Spleen (tissue), 11 donors: ENCODE data around the gene ZC3H14. TPM values are rescaled to one million over a fixed set of nuclear protein-coding genes. Genes with fewer than 3 reads are reported as not detected.

Source experiments
- DNase-seq: peaks from one replicate; pipeline ENCODE4 v3.0.0-alpha.2; 2020
- H3K27ac ChIP-seq, 8 donors: fragments of 200-600 bp; sonication (generic) in 7 of 8; 1 replicate in 4 of 8; 2 replicates in 4 of 8; pipeline versions ENCODE4 v1.5.0 to v1.8.0; 2016 to 2021; ENCODE audit warnings: inconsistent platforms in 4 of 8, mild to moderate bottlenecking in 4 of 8, moderate library complexity in 1 of 8
- H3K27me3 ChIP-seq, 7 donors: fragments of 200-600 bp; sonication (generic) in 6 of 7; replicated peaks in 1 of 7; 1 replicate in 4 of 7; 2 replicates in 3 of 7; pipeline versions ENCODE4 v1.5.0 to v1.8.0; 2016 to 2021; ENCODE audit warnings: inconsistent platforms in 3 of 7, mild to moderate bottlenecking in 1 of 7
- H3K36me3 ChIP-seq, 6 donors: fragments of 200-600 bp; sonication (generic) in 5 of 6; 1 replicate in 4 of 6; 2 replicates in 2 of 6; pipeline versions ENCODE4 v1.5.0 to v1.8.0; 2016 to 2021; ENCODE audit warnings: inconsistent platforms in 2 of 6
- H3K4me1 ChIP-seq, 6 donors: fragments of 200-600 bp; sonication (generic) in 5 of 6; 1 replicate in 3 of 6; 2 replicates in 3 of 6; pipeline versions ENCODE4 v1.5.0 to v1.8.0; 2016 to 2021; ENCODE audit warnings: inconsistent platforms in 3 of 6
- H3K4me3 ChIP-seq, 8 donors: fragments of 200-600 bp; sonication (generic) in 7 of 8; 1 replicate in 4 of 8; 2 replicates in 4 of 8; pipeline versions ENCODE4 v1.5.0 to v1.8.0; 2016 to 2021; ENCODE audit warnings: inconsistent platforms in 4 of 8, mild to moderate bottlenecking in 4 of 8, moderate library complexity in 2 of 8
- H3K9me3 ChIP-seq, 8 donors: fragments of 200-600 bp; sonication (generic) in 7 of 8; 1 replicate in 4 of 8; 2 replicates in 4 of 8; pipeline versions ENCODE4 v1.5.0 to v1.8.0; 2016 to 2021; ENCODE audit warnings: inconsistent platforms in 4 of 8
- CTCF ChIP-seq, 11 experiments: fragments of 200-600 bp in 7 of 11; fragments of 450-650 bp in 4 of 11; sonication (generic) in 4 of 11; IDR thresholded peaks in 8 of 11; conservative IDR thresholded peaks in 3 of 11; 1 replicate in 7 of 11; 2 replicates in 4 of 11; pipeline versions ENCODE4 v1.4.0 to v1.8.0; 2016 to 2021; ENCODE audit warnings: antibody characterized with exemption in 11 of 11, inconsistent platforms in 4 of 11, mild to moderate bottlenecking in 1 of 11
- POLR2A ChIP-seq, 3 donors: fragments of 450-650 bp; IDR thresholded peaks; one replicate each; pipeline ENCODE4 v1.5.1; 2017; ENCODE audit warnings: antibody characterized with exemption in 3 of 3, mild to moderate bottlenecking in 1 of 3
- POLR2AphosphoS5 ChIP-seq, 3 donors: sonication (generic); formaldehyde crosslinking; IDR thresholded peaks; one replicate each; pipeline ENCODE4 v1.5.1; 2017; ENCODE audit warnings: antibody characterized with exemption in 3 of 3
- WGBS, 5 donors: extraction: QIAGEN DNeasy Blood & Tissue Kit in 3 of 5; methylation state at CpG; one replicate each; pipeline versions ENCODE4 v1.1.5 to v1.1.7; 2013 to 2018; 5-methylcytosine and 5-hydroxymethylcytosine counted together
- intact Hi-C: fragments of 100-400 bp; cut with DNase I; formaldehyde crosslinking; loops from one replicate; pipeline ENCODE4 v1.15.0; 2023; ENCODE audit warnings: low total_unique reads
- polyA plus RNA-seq, 3 donors: library from polyadenylated mRNA; stranded (reverse); fragments of 200-250 nt; gene quantifications; one replicate each; pipeline ENCODE4 v1.2.1, GENCODE V29; 2013
- total RNA-seq, 7 donors: library from RNA; depleted of rRNA in 3 of 7; stranded (reverse); fragments of >200 nt in 3 of 7; fragmentation: NEBNext Ultra II Directional in 4 of 7; extraction: Animal tissue kit (Norgen Biotek cat#: 25700) in 4 of 7; gene quantifications; one replicate each; pipeline versions ENCODE4 v1.1.0 to v1.2.1, GENCODE V29; 2016 to 2021
- donor health status: healthy with polysubstance abuse.
- donor health status: DM: no; HTN: no; CAD: no; lungs with moderate emphysema.
- donor health status: DM: no; HTN: no; CAD: no.
- donor health status: Bipolar disorder and iron deficiency.
- donor health status: healthy.
- donor health status: DM: no; HTN: no; CAD: no.
- donor health status: DM: yes; HTN: yes; CAD: no.

Gene ZC3H14
- total and polyA plus RNA-seq, 10 donors: 12.6 to 78.5 (median 41.4) TPM

GRCh38 chr14:88604212-88604611 lies 41.4 kb downstream of the ZC3H14 start:
- intact Hi-C loops: no loop called here
- TF ChIP-seq CTCF (IDR thresholded peaks at IDR 0.05 in 8 of 11, conservative IDR thresholded peaks at IDR 0.05 in 3 of 11): no peak
- no peak for TF ChIP-seq POLR2AphosphoS5 (IDR thresholded peaks at IDR 0.05)
- no peak for TF ChIP-seq POLR2A (IDR thresholded peaks at IDR 0.05)
- Histone ChIP-seq H3K27me3 (no peaks in the 10 kb centered on the region), H3K9me3 (no peaks in the 10 kb centered on the region), H3K27ac (no peak overlapping the region), H3K4me1 (peaks cover 0 to 12% (median 0%) of the 10 kb centered on the region in 6 donors), H3K36me3 (peaks cover 0 to 100% (median 68%) of the 10 kb centered on the region in 6 donors), H3K4me3 (no peak overlapping the region)
- no peak for DNase-seq

- no peak for TF ChIP-seq CTCF (IDR thresholded peaks at IDR 0.05 in 8 of 11, conservative IDR thresholded peaks at IDR 0.05 in 3 of 11)
- no peak for TF ChIP-seq POLR2AphosphoS5 (IDR thresholded peaks at IDR 0.05)
- TF ChIP-seq POLR2A (IDR thresholded peaks at IDR 0.05): no peak
- DNase-seq: no peak
- 78 to 87% (median 82%) methylated on average over 2 of the region's 2 CpGs for WGBS, 5 donors
- Histone ChIP-seq H3K4me1 (no peaks in the 10 kb centered on the region), H3K4me3 (no peak overlapping the region), H3K27ac (no peak overlapping the region), H3K27me3 (no peaks in the 10 kb centered on the region), H3K9me3 (no peaks in the 10 kb centered on the region), H3K36me3 (peaks cover 0 to 100% (median 77%) of the 10 kb centered on the region in 6 donors)
- intact Hi-C loops: no loop called here
Measured at GRCh38 chr14:88605594-88605993, 42.8 kb downstream of the ZC3H14 start.

GRCh38 chr14:88607829-88608228 lies 45.0 kb downstream of the ZC3H14 start:
- no peaks in the 10 kb centered on the region for H3K9me3 ChIP-seq
- TF ChIP-seq CTCF (IDR thresholded peaks at IDR 0.05 in 8 of 11, conservative IDR thresholded peaks at IDR 0.05 in 3 of 11) (no peak), POLR2AphosphoS5 (IDR thresholded peaks at IDR 0.05) (no peak), POLR2A (IDR thresholded peaks at IDR 0.05) (no peak)
- peaks cover 0 to 100% (median 83%) of the 10 kb centered on the region in 6 donors for H3K36me3 ChIP-seq
- intact Hi-C loops: no loop called here
- H3K27ac ChIP-seq: no peak overlapping the region
- H3K4me3 ChIP-seq: no peak overlapping the region
- peaks cover 0 to 8% (median under 1%) of the 10 kb centered on the region in 6 donors for H3K4me1 ChIP-seq
- no peak for DNase-seq
- no peaks in the 10 kb centered on the region for H3K27me3 ChIP-seq

GRCh38 chr14:88611878-88612277 lies 49.0 kb downstream of the ZC3H14 start:
- Histone ChIP-seq H3K4me3 (no peak overlapping the region), H3K27ac (no peak overlapping the region), H3K9me3 (no peaks in the 10 kb centered on the region), H3K27me3 (no peaks in the 10 kb centered on the region), H3K36me3 (peaks cover 0 to 95% (median 52%) of the 10 kb centered on the region in 6 donors), H3K4me1 (peaks cover 0 to 24% (median 15%) of the 10 kb centered on the region in 6 donors)
- intact Hi-C loops: no loop called here
- TF ChIP-seq POLR2A (IDR thresholded peaks at IDR 0.05) (no peak), CTCF (IDR thresholded peaks at IDR 0.05 in 8 of 11, conservative IDR thresholded peaks at IDR 0.05 in 3 of 11) (no peak), POLR2AphosphoS5 (IDR thresholded peaks at IDR 0.05) (no peak)
- 53 to 70% (median 55%) methylated on average over 1 of the region's 1 CpG for WGBS, 5 donors
- no peak for DNase-seq
